K562 (cell line): ENCODE data around the gene PDE2A. TPM values are rescaled to one million over a fixed set of nuclear protein-coding genes. Genes with fewer than 3 reads are reported as not detected.

Experiments used
- CCAR2 ChIP-seq: fragments of 200-400 bp; formaldehyde crosslinking; IDR thresholded peaks from 2 replicates; pipeline ENCODE4 v1.6.1; 2017; ENCODE audit warnings: mild to moderate bottlenecking, low read depth, low read length
- CLOCK ChIP-seq: fragments of 250-450 bp; sonication (Bioruptor Pico); IDR thresholded peaks from 2 replicates; pipeline ENCODE4 v1.4.0; 2020; ENCODE audit warnings: mild to moderate bottlenecking, moderate library complexity, borderline replicate concordance
- CREB1 ChIP-seq, 2 experiments: sonication (generic) in 1 of 2; formaldehyde crosslinking in 1 of 2; IDR thresholded peaks; 2 replicates each; pipeline versions ENCODE4 v1.6.1 to v1.8.0; 2012 to 2022; ENCODE audit warnings: inconsistent platforms in 1 of 2, mild to moderate bottlenecking in 1 of 2, missing genetic modification reagents in 1 of 2, moderate library complexity in 1 of 2
- CTCF ChIP-seq, 3 experiments: IDR thresholded peaks in 2 of 3; conservative IDR thresholded peaks in 1 of 3; 2 replicates each; pipeline ENCODE4 v1.5.1; 2011 to 2012; ENCODE audit warnings: low read length in 3 of 3, mild to moderate bottlenecking in 3 of 3, control low read depth in 2 of 3, improper control_type of control experiment in 1 of 3, inconsistent platforms in 1 of 3, low read depth in 1 of 3, mixed read lengths in 1 of 3, moderate library complexity in 1 of 3; ENCODE audit not compliant: insufficient read depth in 2 of 3
- EGR1 ChIP-seq: fragments of 450-650 bp; conservative IDR thresholded peaks from 2 replicates; pipeline ENCODE4 v1.6.1; 2017; ENCODE audit warnings: mild to moderate bottlenecking
- FOXA1 ChIP-seq: fragments of 450-650 bp; IDR thresholded peaks from 2 replicates; pipeline ENCODE4 v1.6.1; 2016; ENCODE audit warnings: mild to moderate bottlenecking, borderline replicate concordance
- FOXP1 ChIP-seq: sonication (generic); formaldehyde crosslinking; IDR thresholded peaks from 2 replicates; pipeline ENCODE4 v1.8.0; 2022; ENCODE audit warnings: mild to moderate bottlenecking, missing genetic modification reagents
- MECOM ChIP-seq: fragments of 250-450 bp; sonication (Bioruptor Pico); IDR thresholded peaks from 2 replicates; pipeline ENCODE4 v1.8.0; 2022; ENCODE audit warnings: inconsistent platforms
- PCBP2 ChIP-seq: fragments of 200-400 bp; formaldehyde crosslinking; IDR thresholded peaks from 2 replicates; pipeline ENCODE4 v1.6.1; 2018; ENCODE audit warnings: low read length, low read depth, mild to moderate bottlenecking, moderate library complexity; ENCODE audit not compliant: poor library complexity, severe bottlenecking
- PHF8 ChIP-seq: fragments of 200-600 bp; sonication (generic); IDR thresholded peaks from 2 replicates; pipeline ENCODE4 v1.6.1; 2012; ENCODE audit warnings: mixed run types, mild to moderate bottlenecking, inconsistent platforms, low read length, moderate library complexity, borderline replicate concordance
- POLR2G ChIP-seq: fragments of 200-400 bp; formaldehyde crosslinking; IDR thresholded peaks from 2 replicates; pipeline ENCODE4 v1.6.1; 2017; ENCODE audit warnings: low read depth, mild to moderate bottlenecking, antibody characterized with exemption, low read length, moderate library complexity
- SMARCA4 ChIP-seq: fragments of 450-650 bp; IDR thresholded peaks from 2 replicates; pipeline ENCODE4 v1.6.1; 2016
- UBTF ChIP-seq, 2 experiments: IDR thresholded peaks; 2 replicates each; pipeline ENCODE4 v1.6.1; 2012; ENCODE audit warnings: improper control_type of control experiment in 2 of 2, low read depth in 2 of 2, low read length in 2 of 2, borderline replicate concordance in 1 of 2
- YY1 ChIP-seq, 3 experiments: IDR thresholded peaks; 2 replicates each; pipeline ENCODE4 v1.6.1; 2011; ENCODE audit warnings: low read length in 2 of 3, mild to moderate bottlenecking in 2 of 3, moderate library complexity in 2 of 3, borderline replicate concordance in 1 of 3, control low read depth in 1 of 3, low read depth in 1 of 3; ENCODE audit not compliant: insufficient read depth in 3 of 3, insufficient replicate concordance in 2 of 3, control insufficient read depth in 1 of 3, insufficient read length in 1 of 3; ENCODE audit errors: extremely low read depth in 1 of 3
- ZNF766 ChIP-seq: fragments of 200-800 bp; sonication (Bioruptor generic); conservative IDR thresholded peaks from 2 replicates; pipeline ENCODE4 v1.6.1; 2016; ENCODE audit warnings: missing genetic modification characterization, missing compliant biosample characterization
- ZSCAN29 ChIP-seq: fragments of 450-650 bp; IDR thresholded peaks from 2 replicates; pipeline ENCODE4 v1.6.1; 2017
- polyA plus RNA-seq, 8 experiments: library from polyadenylated mRNA; depleted of rRNA in 4 of 8; stranded (reverse) in 5 of 8; unstranded in 3 of 8; fragments of >200 nt; fragmentation: Nextera tagmentation in 2 of 8; fragmentation: Illumina TruSeq in 1 of 8; extraction: Ambion mirVana in 2 of 8; extraction: Trizol in 1 of 8; gene quantifications; 2 replicates each; pipeline versions ENCODE4 v1.2.1 to v1.2.3, GENCODE V29; 2011 to 2014; ENCODE audit warnings: inconsistent platforms in 1 of 8, missing spikeins in 1 of 8
- total RNA-seq, 7 experiments: library from RNA; depleted of rRNA in 6 of 7; stranded (reverse); fragments of >200 nt in 6 of 7; fragmentation: Illumina TruSeq in 2 of 7; extraction: Trizol in 2 of 7; gene quantifications; 2 replicates each; pipeline versions ENCODE4 v1.2.1 to v1.2.3, GENCODE V29; 2011 to 2021; ENCODE audit warnings: low replicate concordance in 1 of 7
- TF ChIP-seq, protein P1 (sequence below), 2 experiments: IDR thresholded peaks; 2 replicates each; pipeline ENCODE4 v1.6.1; 2011; ENCODE audit warnings: borderline replicate concordance in 1 of 2, control low read depth in 1 of 2, low read depth in 1 of 2, low read length in 1 of 2, mild to moderate bottlenecking in 1 of 2, mixed read lengths in 1 of 2, moderate library complexity in 1 of 2; ENCODE audit not compliant: insufficient read depth in 1 of 2, insufficient read length in 1 of 2, poor library complexity in 1 of 2, severe bottlenecking in 1 of 2; ENCODE audit errors: extremely low read depth in 1 of 2

Gene PDE2A
- total and polyA plus RNA-seq, 9 of the 15 experiments (the other 6 are each of a cell fraction or from before 2014, with no cell fraction given): 0.07 to 15.2 (median 1.6) TPM; not detected in 1

- TF ChIP-seq CCAR2 (no peak), POLR2G (peak; percentile 28; the same call in 1 of the 2 replicates), PHF8 (peak; percentile 59; the same call in 1 of the 2 replicates), CTCF (IDR thresholded peaks at IDR 0.05 in 2 of 3, conservative IDR thresholded peaks at IDR 0.05 in 1 of 3; ENCODE audit: insufficient read depth in 2 of 3, low read depth in 1 of 3, low read length in 3 of 3) (no peak), CLOCK (no peak), CREB1 (IDR thresholded peaks at IDR 0.05) (peak; percentile 90), CREB1 (CRISPR knock-in tag; IDR thresholded peaks at IDR 0.05) (peak; percentile 97), EGR1 (peak; percentile 51), UBTF (IDR thresholded peaks at IDR 0.05; ENCODE audit: borderline replicate concordance in 1 of 2, low read depth in 2 of 2, low read length in 2 of 2) (no peak), PCBP2 (no peak), ZNF766 (CRISPR knock-in tag) (0 out of 2 replicates have a peak, but pooled peaks have one; percentile 33), MECOM (CRISPR knock-in tag) (no peak), ZSCAN29 (no peak), SMARCA4 (peak; percentile 64), FOXP1 (CRISPR knock-in tag) (no peak), FOXA1 (no peak), YY1 (IDR thresholded peaks at IDR 0.05; ENCODE audit: borderline replicate concordance in 1 of 3, control insufficient read depth in 1 of 3, extremely low read depth in 1 of 3, insufficient read depth in 3 of 3, insufficient read length in 1 of 3, insufficient replicate concordance in 2 of 3, low read depth in 1 of 3, low read length in 2 of 3) (no peak)
- TF ChIP-seq, protein P1, sequence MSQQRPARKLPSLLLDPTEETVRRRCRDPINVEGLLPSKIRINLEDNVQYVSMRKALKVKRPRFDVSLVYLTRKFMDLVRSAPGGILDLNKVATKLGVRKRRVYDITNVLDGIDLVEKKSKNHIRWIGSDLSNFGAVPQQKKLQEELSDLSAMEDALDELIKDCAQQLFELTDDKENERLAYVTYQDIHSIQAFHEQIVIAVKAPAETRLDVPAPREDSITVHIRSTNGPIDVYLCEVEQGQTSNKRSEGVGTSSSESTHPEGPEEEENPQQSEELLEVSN (IDR thresholded peaks at IDR 0.05; ENCODE audit: borderline replicate concordance in 1 of 2, extremely low read depth in 1 of 2, insufficient read depth in 1 of 2, insufficient read length in 1 of 2, low read depth in 1 of 2, low read length in 1 of 2, poor library complexity in 1 of 2, severe bottlenecking in 1 of 2): no peak
Measured at GRCh38 chr11:72722050-72722748, 48.0 kb upstream of the PDE2A start (continued).
